SK-N-SH treated with all-trans-retinoic acid at 6 μM for 48 hours (cell line): ENCODE measurements around the gene NR2E1.

Experiments
- ATAC-seq: fragments of 200-7000 bp; cut with Tn5 transposase; 3 replicates; pipeline ENCODE4 v1.9.1; 2020; ENCODE audit warnings: mild to moderate bottlenecking, moderate library complexity
- ARNTL ChIP-seq: fragments of 450-650 bp; formaldehyde crosslinking; IDR thresholded peaks from 2 replicates; pipeline ENCODE4 v1.5.0; 2020; ENCODE audit warnings: low read depth, mild to moderate bottlenecking, moderate library complexity, borderline replicate concordance
- BACH2 ChIP-seq: fragments of 250-450 bp; sonication (Bioruptor Pico); IDR thresholded peaks from 2 replicates; pipeline ENCODE4 v1.9.0; 2021; ENCODE audit warnings: mild to moderate bottlenecking, borderline replicate concordance
- CREB5 ChIP-seq: fragments of 250-450 bp; sonication (Bioruptor Pico); IDR thresholded peaks from 2 replicates; pipeline ENCODE4 v1.5.1; 2020; ENCODE audit warnings: low read depth, mild to moderate bottlenecking, moderate library complexity
- CSDC2 ChIP-seq: fragments of 250-450 bp; sonication (Bioruptor Pico); IDR thresholded peaks from 2 replicates; pipeline ENCODE4 v1.5.0; 2020; ENCODE audit warnings: mild to moderate bottlenecking, moderate library complexity
- CSRNP3 ChIP-seq: fragments of 250-450 bp; sonication (Bioruptor Pico); IDR thresholded peaks from 2 replicates; pipeline ENCODE4 v1.5.1; 2021; ENCODE audit warnings: mild to moderate bottlenecking, moderate library complexity
- ESRRG ChIP-seq: fragments of 250-450 bp; sonication (Bioruptor Pico); IDR thresholded peaks from 2 replicates; pipeline ENCODE4 v1.6.1; 2021; ENCODE audit warnings: mild to moderate bottlenecking
- GLIS3 ChIP-seq: fragments of 250-450 bp; sonication (Bioruptor Pico); IDR thresholded peaks from 2 replicates; pipeline ENCODE4 v1.5.0; 2020; ENCODE audit warnings: mild to moderate bottlenecking, moderate library complexity
- ISL1 ChIP-seq: fragments of 250-450 bp; sonication (Bioruptor Pico); IDR thresholded peaks from 2 replicates; pipeline ENCODE4 v2.1.2; 2022; ENCODE audit warnings: mild to moderate bottlenecking, moderate library complexity
- OSR1 ChIP-seq: fragments of 250-450 bp; sonication (Bioruptor Pico); IDR thresholded peaks from 2 replicates; pipeline ENCODE4 v1.8.0; 2022; ENCODE audit warnings: moderate library complexity, mild to moderate bottlenecking, inconsistent platforms
- PATZ1 ChIP-seq: fragments of 250-450 bp; sonication (Bioruptor Pico); IDR thresholded peaks from 2 replicates; pipeline ENCODE4 v1.8.0; 2020; ENCODE audit warnings: mild to moderate bottlenecking, moderate library complexity, borderline replicate concordance
- POU6F1 ChIP-seq: fragments of 250-450 bp; sonication (Bioruptor Pico); IDR thresholded peaks from 2 replicates; pipeline ENCODE4 v1.8.0; 2021; ENCODE audit warnings: low read depth, mild to moderate bottlenecking, moderate library complexity, borderline replicate concordance
- PPARA ChIP-seq: fragments of 250-450 bp; sonication (Bioruptor Pico); IDR thresholded peaks from 2 replicates; pipeline ENCODE4 v1.5.0; 2020; ENCODE audit warnings: mild to moderate bottlenecking, borderline replicate concordance
- RARB ChIP-seq: fragments of 250-450 bp; sonication (Bioruptor Pico); IDR thresholded peaks from 2 replicates; pipeline ENCODE4 v1.8.0; 2021; ENCODE audit warnings: mild to moderate bottlenecking, moderate library complexity
- TCF4 ChIP-seq: fragments of 250-450 bp; sonication (Bioruptor Pico); IDR thresholded peaks from 2 replicates; pipeline ENCODE4 v1.8.0; 2021; ENCODE audit warnings: mild to moderate bottlenecking, moderate library complexity, borderline replicate concordance
- TOX ChIP-seq: fragments of 250-450 bp; sonication (Bioruptor Pico); IDR thresholded peaks from 2 replicates; pipeline ENCODE4 v1.8.0; 2021; ENCODE audit warnings: mild to moderate bottlenecking, moderate library complexity, borderline replicate concordance
- ZC3H10 ChIP-seq: fragments of 250-450 bp; sonication (Bioruptor Pico); IDR thresholded peaks from 2 replicates; pipeline ENCODE4 v1.5.1; 2021; ENCODE audit warnings: mild to moderate bottlenecking, moderate library complexity
- ZFP3 ChIP-seq: fragments of 250-450 bp; sonication (Bioruptor Pico); IDR thresholded peaks from 2 replicates; pipeline ENCODE4 v1.5.0; 2020; ENCODE audit warnings: mild to moderate bottlenecking, moderate library complexity
- ZFP30 ChIP-seq: fragments of 450-650 bp; formaldehyde crosslinking; IDR thresholded peaks from 2 replicates; pipeline ENCODE4 v1.5.0; 2022; ENCODE audit warnings: mild to moderate bottlenecking, moderate library complexity
- ZNF565 ChIP-seq: fragments of 450-650 bp; formaldehyde crosslinking; conservative IDR thresholded peaks from 2 replicates; pipeline ENCODE4 v1.5.0; 2020; ENCODE audit warnings: low read depth, mild to moderate bottlenecking, moderate library complexity
- ZNF70 ChIP-seq: fragments of 450-650 bp; formaldehyde crosslinking; IDR thresholded peaks from 2 replicates; pipeline ENCODE4 v1.5.0; 2020; ENCODE audit warnings: mild to moderate bottlenecking, moderate library complexity
- ZNF8 ChIP-seq: fragments of 450-650 bp; formaldehyde crosslinking; IDR thresholded peaks from 2 replicates; pipeline ENCODE4 v1.5.0; 2020; ENCODE audit warnings: mild to moderate bottlenecking, moderate library complexity
- TF ChIP-seq, protein P1 (sequence below): fragments of 250-450 bp; sonication (Bioruptor Pico); IDR thresholded peaks from 2 replicates; pipeline ENCODE4 v1.5.0; 2020; ENCODE audit warnings: mild to moderate bottlenecking, moderate library complexity

NR2E1 gene

DNA sequence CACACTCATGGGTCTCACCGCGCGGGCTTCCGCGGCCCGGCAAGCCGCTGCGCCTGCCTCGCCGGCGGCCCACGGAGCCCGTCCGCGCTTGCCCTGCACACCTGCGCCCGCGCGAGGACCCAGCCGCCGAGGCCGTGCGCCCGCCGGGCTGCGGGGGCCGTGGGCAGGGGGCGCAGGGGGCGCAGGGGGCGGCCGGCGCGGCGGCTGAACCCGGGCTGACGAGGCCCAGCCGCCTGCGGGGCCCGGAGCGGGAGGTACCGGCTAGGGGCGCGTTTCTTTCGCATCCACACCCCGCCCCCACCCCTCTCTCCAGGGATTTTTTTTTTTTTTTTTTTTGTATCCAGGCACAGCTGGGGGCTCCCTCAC, 47.5 kb upstream of the NR2E1 start:
- no peak for TF ChIP-seq ZNF8
- no peak for TF ChIP-seq ZC3H10
- no peak for TF ChIP-seq BACH2
- TF ChIP-seq CSDC2, result no peak
- TF ChIP-seq ARNTL (CRISPR knock-in tag), result no peak
- TF ChIP-seq, protein P1, sequence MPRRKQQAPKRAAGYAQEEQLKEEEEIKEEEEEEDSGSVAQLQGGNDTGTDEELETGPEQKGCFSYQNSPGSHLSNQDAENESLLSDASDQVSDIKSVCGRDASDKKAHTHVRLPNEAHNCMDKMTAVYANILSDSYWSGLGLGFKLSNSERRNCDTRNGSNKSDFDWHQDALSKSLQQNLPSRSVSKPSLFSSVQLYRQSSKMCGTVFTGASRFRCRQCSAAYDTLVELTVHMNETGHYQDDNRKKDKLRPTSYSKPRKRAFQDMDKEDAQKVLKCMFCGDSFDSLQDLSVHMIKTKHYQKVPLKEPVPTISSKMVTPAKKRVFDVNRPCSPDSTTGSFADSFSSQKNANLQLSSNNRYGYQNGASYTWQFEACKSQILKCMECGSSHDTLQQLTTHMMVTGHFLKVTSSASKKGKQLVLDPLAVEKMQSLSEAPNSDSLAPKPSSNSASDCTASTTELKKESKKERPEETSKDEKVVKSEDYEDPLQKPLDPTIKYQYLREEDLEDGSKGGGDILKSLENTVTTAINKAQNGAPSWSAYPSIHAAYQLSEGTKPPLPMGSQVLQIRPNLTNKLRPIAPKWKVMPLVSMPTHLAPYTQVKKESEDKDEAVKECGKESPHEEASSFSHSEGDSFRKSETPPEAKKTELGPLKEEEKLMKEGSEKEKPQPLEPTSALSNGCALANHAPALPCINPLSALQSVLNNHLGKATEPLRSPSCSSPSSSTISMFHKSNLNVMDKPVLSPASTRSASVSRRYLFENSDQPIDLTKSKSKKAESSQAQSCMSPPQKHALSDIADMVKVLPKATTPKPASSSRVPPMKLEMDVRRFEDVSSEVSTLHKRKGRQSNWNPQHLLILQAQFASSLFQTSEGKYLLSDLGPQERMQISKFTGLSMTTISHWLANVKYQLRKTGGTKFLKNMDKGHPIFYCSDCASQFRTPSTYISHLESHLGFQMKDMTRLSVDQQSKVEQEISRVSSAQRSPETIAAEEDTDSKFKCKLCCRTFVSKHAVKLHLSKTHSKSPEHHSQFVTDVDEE (CRISPR knock-in tag), result no peak
- no peak for TF ChIP-seq PATZ1 (CRISPR knock-in tag)
- TF ChIP-seq TCF4 (CRISPR knock-in tag), result no peak
- TF ChIP-seq ZFP30, result no peak
- TF ChIP-seq OSR1 (CRISPR knock-in tag), result no peak
- no peak for TF ChIP-seq TOX (CRISPR knock-in tag)
- TF ChIP-seq ESRRG (CRISPR knock-in tag), result no peak
- TF ChIP-seq GLIS3 (CRISPR knock-in tag), result no peak
- TF ChIP-seq ZNF565 (CRISPR knock-in tag), result no peak
- TF ChIP-seq ZNF70 (CRISPR knock-in tag), result no peak
- TF ChIP-seq RARB, result no peak
- no peak for TF ChIP-seq PPARA
- ATAC-seq, result no peak

- TF ChIP-seq ISL1 (CRISPR knock-in tag) (no peak), GLIS3 (CRISPR knock-in tag) (no peak), RARB (no peak), ZNF565 (CRISPR knock-in tag) (no peak), ESRRG (CRISPR knock-in tag) (no peak), CSDC2 (no peak), PPARA (no peak), ZNF8 (no peak), ZFP3 (CRISPR knock-in tag) (no peak), CSRNP3 (no peak), TCF4 (CRISPR knock-in tag) (no peak), BACH2 (no peak), OSR1 (CRISPR knock-in tag) (no peak), ZC3H10 (no peak), ARNTL (CRISPR knock-in tag) (no peak), PATZ1 (CRISPR knock-in tag) (no peak)
- TF ChIP-seq, all 23 proteins: peak for 0
- ATAC-seq, result no peak
Measured at GRCh38 chr6:108118810-108119768, 46.7 kb upstream of the NR2E1 start.

DNA sequence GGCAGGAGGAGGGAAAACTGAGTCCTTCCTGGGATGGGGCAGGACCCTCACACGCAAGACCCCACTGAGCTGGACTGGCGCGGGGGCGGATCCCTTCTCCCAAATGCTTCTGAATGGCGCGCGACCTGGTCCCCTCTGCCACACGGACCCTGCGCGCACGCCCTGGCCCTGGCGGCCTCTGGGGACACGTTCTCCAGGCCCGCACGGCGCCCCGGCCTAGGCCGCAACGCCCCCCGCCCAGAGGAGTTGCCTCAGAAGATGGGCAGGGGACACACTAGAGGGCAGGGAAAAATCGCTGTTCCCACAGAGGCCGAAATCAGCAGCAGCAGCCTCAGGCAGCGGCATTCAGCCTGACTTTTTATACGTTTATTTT, 46.1 kb upstream of the NR2E1 start:
- ATAC-seq, result no peak
- TF ChIP-seq ISL1 (CRISPR knock-in tag) (no peak), ARNTL (CRISPR knock-in tag) (no peak)

GRCh38 chr6:108120311-108120710, 45.5 kb upstream of the NR2E1 start:
- ATAC-seq, result no peak
- TF ChIP-seq RARB, result no peak
- TF ChIP-seq POU6F1 (CRISPR knock-in tag), result no peak
- no peak for TF ChIP-seq ZFP3 (CRISPR knock-in tag)
- no peak for TF ChIP-seq ISL1 (CRISPR knock-in tag)
- TF ChIP-seq PATZ1 (CRISPR knock-in tag), result no peak
- TF ChIP-seq ZNF70 (CRISPR knock-in tag), result no peak
- TF ChIP-seq BACH2, result no peak
- TF ChIP-seq CREB5 (CRISPR knock-in tag), result no peak
- no peak for TF ChIP-seq GLIS3 (CRISPR knock-in tag)
